GM19395 (cell line): ENCODE results near the gene SAMD5.
A peak's percentile ranks its signal among the peaks of the same experiment; 100 is the strongest.
"Not testable (repeated sequence)": the region's sequence is repeated elsewhere in the genome, so short reads cannot be mapped to it uniquely, and the experiment has no call there.

Experiments used
- ATAC-seq: cut with Tn5 transposase; IDR thresholded peaks from one replicate; pipeline ENCODE4 v1.9.1; 2021; ENCODE audit warnings: mild to moderate bottlenecking, moderate library complexity; ENCODE audit not compliant: unreplicated experiment

SAMD5 gene

GRCh38 chr6:147527197-147527596 is 18.7 kb downstream of the SAMD5 start:
- ATAC-seq = no peak

- ATAC-seq = no peak
Measured at GRCh38 chr6:147528511-147529145, 20.1 kb downstream of the SAMD5 start.

DNA sequence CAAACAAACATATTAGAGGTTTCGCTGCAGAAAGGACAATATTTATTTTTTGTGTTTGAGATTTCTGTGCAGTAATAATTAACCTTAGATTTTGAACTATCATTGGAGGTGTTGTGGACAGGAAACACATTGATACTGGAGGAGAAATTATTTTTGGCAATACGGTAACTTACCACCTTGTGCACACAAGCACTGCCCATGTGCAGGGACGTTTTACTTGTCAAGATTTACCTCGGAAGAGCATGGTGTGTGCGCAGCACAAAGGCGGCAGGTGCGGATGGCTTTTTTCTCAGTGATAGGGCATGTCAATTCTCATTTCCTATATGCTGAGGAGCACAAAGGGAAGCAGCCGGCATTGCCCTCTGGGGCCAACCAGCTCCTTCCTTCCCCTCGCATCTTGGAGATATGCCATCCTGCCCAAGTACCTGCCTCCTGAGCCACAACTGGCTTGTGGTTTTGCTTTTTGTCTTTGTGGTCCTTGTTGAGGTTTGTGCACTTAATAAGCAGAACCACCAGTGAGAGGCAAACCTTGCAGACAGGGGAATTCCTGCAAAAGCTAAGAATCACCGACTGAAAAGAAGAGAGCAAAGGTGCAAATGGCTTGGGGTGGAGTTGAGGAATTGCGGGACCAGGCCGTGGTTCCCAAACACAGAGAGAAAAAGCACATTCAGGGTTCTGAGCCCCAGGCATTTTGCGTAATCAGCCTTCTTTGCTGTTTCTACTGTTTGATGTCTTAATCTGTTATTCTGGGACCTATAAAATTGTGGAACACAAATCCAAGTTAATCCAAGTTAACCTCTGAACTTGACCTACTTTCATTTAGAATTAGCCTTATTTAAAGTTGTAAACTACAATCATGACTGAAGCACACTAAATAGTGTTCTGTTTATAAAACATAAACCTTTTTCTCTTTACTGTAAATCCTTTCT is 21.9 kb downstream of the SAMD5 start:
- ATAC-seq = peak; percentile 50

GRCh38 chr6:147531321-147531720 is 22.8 kb downstream of the SAMD5 start:
- no peak for ATAC-seq

DNA sequence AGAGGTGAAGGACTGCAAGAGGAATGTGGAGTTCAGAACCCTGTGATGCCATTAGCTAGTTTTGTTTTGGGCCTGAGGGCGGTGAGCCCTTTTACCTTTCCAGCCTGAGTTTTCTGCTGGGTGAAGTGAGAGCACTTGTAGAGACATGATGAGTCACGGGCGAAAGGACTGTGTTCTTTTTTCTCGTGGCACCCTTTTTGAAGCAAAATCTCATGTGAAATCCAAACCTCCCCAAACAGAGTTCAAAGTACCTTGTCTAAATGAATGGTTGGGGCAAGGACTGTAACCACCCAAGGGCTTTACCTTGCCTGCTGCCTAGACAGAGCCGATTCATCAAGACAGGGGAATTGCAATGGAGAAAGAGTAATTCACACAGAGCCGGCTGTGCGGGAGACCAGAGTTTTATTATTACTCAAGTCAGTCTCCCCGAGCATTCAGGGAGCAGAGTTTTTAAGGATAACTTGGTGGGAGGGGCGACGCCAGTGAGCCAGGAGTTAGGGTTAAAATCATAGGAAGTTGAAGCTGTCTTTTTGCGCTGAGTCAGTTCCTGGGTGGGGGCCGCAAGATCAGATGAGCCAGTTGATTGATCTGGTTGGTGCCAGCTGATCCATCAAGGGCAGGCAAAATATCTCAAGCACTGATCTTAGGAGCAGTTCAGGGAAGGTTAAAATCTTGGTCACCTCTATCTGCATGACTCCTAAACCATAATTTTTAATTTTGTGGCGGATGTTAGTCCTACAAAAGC is 25.8 kb downstream of the SAMD5 start:
- ATAC-seq = no peak

DNA sequence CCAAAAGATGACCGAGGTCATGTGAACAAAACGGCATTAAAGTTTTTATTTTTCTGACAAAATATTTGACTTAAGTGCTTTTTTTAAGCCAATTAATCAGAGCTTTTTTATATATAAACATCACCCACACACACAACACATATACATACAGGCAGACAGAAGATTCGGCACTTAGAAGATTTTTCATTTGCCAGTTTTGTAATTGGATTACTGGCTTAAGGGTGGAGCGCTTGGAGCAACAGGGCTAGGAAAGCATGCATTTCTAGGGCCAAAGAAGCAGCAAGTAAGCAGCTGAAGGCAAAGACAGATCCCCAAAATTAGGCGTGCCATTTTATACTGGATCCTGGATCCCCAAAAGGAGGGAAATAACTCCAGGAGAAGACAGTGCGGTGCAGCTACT is 30.3 kb downstream of the SAMD5 start:
- no peak for ATAC-seq

- ATAC-seq = no peak
Measured at GRCh38 chr6:147540075-147540474, 31.6 kb downstream of the SAMD5 start.

GRCh38 chr6:147542436-147542835 is 33.9 kb downstream of the SAMD5 start:
- not testable (repeated sequence) for ATAC-seq

- no peak for ATAC-seq
Measured at GRCh38 chr6:147544420-147544819, 35.9 kb downstream of the SAMD5 start.

DNA sequence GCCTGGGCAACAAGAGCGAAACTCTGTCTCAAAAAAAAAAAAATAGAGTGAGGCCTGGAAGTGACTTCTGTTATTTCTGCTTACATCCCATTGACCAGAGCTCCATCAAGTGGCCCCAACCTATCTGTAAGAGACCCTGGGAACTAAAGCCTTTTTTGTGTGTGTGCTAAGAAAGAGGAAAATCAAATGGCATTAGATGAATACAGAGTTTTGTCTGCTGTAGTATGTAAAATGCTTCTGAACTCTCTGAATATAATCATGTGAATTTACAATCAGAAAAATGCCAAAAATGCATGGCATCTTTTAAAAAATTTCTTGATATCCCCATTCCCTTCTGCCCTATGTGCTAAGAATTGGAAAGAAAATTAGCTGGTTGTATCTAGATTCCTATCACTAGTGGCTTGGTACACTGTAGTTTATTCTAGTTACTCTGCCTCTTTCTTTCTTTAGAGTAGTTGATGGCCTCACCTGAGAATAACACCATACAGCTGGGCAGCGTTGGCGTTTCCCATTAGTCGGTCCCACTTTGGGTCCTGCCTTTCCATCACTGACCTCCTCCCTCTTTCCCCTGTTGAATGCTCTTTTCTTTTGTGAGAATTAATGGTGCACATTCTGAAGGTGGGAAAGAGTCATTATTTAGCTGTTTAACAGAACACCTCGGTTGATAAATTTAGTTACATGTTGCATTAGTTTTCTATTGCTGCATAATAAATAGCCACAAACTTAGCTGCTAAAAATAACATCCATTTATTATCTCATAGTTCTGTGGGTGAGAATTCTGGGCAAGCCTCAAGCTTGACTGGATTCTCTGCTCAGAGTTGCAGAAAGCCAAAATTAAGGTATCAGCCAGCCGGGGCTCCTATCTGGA is 38.2 kb downstream of the SAMD5 start:
- ATAC-seq = no peak

- no peak for ATAC-seq
Measured at GRCh38 chr6:147547369-147547902, 38.9 kb downstream of the SAMD5 start.

GRCh38 chr6:147548921-147549475 is 40.5 kb downstream of the SAMD5 start:
- no peak for ATAC-seq

GRCh38 chr6:147549531-147549930 is 41.0 kb downstream of the SAMD5 start:
- no peak for ATAC-seq

GRCh38 chr6:147551976-147552375 is 43.5 kb downstream of the SAMD5 start:
- ATAC-seq = no peak

- no peak for ATAC-seq
Measured at GRCh38 chr6:147553099-147553498, 44.6 kb downstream of the SAMD5 start.

DNA sequence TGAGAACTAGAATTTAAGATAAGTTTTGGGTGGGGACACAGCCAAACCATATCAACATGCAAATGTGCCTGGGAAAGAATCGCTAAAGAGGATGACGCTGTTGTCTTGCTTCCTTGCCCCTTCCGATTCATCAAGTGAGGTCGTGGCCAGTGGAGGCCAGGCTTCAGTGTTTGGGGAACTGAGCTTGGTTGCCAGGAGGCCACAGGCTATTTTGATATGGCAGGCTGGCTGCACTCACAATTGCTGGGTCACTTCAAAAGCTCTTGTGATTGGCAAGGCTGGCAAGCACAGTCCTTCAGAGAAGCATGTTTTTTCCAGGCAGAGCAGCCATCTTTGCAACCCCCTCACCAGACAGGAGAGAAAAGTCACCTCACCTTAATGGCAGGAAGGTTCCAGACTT is 45.8 kb downstream of the SAMD5 start:
- ATAC-seq = no peak

DNA sequence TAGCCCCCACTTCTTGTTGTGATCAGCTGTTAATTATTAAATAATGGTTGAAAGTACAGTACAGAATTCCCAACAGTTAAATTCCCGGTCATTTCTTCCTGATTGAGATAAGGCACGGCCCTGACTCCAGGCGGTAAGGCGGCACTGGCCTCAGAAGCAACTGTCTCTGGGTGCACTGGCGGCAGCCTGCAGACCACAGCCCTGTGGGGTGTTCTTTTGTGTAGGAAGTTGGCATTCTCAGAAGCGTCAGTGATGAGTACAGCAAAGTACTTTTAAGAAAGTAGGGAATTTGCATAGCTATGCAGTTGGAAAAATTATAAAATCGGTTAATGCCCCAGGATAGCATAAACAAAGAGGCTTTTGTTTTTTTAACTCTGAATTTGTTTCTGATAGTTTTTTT is 50.5 kb downstream of the SAMD5 start:
- no peak for ATAC-seq

DNA sequence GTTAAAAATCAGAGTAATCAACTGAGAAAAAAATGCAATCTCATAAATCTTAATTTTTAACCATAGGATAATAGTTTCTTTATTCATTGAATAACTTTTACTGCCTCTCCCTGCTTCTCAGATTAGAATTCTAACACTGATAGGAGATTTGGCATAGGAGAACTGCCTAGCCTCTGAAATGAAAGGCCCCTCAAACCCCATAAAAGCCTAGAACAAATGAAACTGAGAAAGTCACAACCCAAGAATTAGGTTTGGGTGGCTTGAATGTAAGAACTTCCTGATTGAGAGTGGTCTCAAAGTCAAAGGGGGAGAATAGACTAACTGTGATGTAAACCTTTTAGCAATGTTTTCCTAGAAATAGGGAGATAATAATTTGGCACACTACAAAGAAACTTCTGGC is 52.2 kb downstream of the SAMD5 start:
- ATAC-seq = peak; percentile 74

DNA sequence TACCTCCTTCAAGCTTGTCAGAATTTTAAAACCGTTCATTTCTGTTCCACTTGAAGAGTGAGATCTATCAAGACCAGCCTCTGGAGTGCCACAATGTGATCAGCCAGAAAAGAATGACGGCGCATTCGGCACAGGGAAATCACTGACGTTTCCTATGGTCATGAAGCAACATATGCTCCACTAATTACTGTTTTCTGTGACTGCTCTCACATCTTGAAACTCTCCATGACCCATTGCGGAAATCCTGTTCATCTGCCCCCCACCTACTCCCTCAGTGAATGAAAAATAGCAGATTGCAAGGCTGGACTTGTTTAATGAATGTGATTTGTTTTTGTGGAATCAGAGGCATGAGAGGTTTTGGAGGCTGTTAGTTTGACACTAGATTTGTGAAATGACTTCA is 53.2 kb downstream of the SAMD5 start:
- ATAC-seq = no peak

DNA sequence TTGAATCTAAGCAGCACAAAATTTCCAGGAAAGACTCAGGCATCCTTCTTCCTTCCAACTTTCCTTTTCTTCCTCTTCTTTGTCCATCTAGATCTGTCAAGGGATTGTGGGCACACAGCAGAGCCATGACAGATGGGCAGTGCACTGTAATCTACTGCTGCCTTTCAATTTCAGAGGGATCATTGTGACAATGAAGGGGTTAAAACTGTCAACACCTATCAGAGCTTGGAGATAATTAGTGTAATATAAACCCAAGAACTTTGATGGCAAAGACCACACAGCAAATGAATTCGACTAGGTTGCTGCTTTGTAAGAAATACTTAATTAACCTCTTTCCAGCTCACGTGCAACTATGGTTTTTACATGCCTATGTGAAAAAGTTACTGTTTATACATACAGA is 55.0 kb downstream of the SAMD5 start:
- ATAC-seq = no peak
